Stimulated activated naive CD4-positive, alpha-beta T cell treated with Interleukin-2 at 50 U/mL for 16 hours (primary cell): ENCODE measurements around the gene KIF23.
"Not testable (repeated sequence)": the region's sequence is repeated elsewhere in the genome, so short reads cannot be mapped to it uniquely, and the experiment has no call there.

Experiments used
- DNase-seq: peaks from one replicate; lab custom pipeline; 2025; lab: John Stamatoyannopoulos, UW

Gene KIF23

DNA sequence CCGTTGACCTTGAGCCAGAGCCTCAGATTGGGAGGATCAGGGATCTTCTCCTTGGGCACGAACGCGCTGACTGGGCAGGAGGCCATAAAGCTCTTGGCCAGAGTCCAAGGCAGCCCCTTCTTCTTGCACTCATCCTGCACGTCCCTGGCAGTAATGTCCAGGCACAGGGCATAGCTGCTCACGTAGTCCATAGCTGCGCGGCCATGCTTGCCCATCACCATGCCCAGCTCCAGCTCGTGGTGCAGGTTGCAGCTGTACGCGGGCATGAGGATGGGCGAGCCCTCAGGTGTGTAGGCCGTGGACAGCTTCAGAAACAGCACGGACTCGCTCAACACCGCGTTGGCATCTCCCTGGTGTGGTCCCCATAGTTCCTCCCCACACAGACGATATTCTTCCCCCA is 20.5 kb downstream of the KIF23 start:
- DNase-seq, result no peak

DNA sequence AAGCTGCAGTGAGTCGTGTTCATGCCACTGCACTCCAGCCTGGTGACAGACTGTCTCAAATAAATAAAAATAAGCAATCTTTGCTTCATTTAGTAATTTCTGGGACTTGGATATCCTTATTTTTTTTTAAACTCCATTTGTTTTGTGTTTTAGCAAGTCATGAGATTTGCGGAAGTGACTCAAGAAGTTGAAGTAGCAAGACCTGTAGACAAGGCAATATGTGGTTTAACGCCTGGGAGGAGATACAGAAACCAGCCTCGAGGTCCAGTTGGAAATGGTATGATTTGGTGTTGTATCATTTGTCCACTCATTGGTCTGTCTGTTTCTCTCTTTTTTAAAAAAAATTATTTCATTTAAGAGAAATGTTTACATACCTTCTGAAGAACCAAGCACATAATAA is 21.8 kb downstream of the KIF23 start:
- DNase-seq, result no peak

DNA sequence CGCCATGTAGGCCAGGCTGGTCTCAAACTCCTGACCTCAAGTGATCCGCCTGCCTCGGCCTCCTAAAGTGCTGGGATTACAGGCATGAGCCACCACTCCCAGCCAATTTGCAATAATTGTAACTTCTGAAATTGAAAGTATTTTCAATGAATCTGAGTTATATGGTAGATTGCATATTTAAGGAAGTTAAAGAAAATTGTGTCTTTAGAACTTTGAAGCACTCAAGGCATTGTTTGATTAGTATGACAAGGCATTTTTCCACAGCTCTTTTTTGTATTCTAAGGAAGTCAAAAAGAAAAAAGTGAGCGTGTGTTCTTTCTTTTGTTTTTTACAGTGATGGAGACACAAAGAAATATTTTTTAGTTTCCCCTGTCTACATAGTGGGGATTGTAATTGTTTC is 22.8 kb downstream of the KIF23 start:
- DNase-seq, result no peak

DNA sequence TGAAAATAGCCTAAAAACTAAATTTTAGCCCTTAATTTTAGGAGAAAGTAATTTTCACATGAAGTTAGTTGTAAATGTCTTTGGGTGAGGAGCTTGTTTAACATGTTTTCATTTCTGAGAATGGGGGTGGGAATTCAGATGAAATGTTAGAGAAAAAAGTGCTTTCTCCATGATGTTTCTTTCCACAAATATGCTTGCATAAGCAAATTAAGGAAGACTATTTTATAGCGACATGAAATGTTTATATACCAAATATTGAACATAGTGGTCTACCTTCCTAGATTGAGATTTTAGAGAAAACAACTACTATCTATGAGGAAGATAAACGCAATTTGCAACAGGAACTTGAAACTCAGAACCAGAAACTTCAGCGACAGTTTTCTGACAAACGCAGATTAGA is 25.5 kb downstream of the KIF23 start:
- no peak for DNase-seq

DNA sequence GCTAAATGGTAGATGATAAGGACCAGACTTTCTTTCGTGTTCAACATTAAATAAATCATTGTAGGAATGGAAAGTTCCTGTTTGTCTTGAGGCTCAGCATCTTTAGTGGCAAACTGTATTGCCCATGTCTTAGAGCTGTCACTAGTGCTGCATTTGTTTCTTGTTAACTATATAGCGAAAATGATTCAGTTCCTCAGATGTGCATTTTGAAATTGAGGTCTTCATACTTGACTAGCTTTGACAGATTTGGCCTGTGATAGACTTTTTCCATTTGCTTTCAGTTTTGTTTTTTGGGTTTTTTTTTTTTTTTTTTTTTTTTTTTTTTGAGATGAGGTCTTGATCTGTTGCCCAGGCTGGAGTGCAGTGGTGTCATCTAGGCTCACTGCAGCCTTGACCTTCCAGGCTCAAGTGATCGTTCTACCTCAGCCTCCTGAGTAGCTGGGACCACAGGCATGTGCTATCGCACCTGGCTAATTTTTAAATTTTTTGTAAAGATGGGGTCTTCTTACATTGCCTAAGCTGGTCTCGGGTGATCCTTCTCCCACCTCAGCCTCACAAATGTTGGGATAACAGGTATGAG is 29.0 kb downstream of the KIF23 start:
- DNase-seq, result no peak

DNA sequence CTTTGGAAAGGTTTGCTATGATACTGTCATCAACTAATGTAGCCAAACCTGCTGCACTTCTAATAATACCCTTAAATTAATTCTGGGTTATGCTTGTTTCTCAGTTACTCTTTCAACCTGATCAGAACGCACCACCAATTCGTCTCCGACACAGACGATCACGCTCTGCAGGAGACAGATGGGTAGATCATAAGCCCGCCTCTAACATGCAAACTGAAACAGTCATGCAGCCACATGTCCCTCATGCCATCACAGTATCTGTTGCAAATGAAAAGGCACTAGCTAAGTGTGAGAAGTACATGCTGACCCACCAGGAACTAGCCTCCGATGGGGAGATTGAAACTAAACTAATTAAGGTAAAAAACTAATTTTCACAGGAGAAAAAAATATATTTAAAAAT is 30.5 kb downstream of the KIF23 start:
- DNase-seq, result no peak

DNA sequence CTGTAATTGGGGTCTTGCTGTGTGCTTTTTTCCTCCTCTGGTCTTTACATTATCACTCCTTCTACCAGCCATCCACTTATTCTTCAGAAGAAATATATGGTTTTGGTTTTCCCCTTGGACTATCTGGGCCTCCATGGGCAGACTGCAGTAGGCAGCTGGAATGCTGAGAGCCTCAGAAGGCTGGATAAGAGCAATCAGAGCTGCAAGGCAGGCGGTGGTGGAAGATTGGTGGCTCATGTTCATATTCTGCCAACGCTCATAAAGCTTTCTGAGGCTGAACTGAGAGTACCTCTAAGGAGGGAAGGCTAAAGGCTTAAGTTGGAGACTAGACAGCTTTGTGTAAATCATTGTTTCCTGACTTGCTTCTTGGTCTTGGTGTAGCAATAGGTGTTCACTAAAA is 32.8 kb downstream of the KIF23 start:
- no peak for DNase-seq

DNA sequence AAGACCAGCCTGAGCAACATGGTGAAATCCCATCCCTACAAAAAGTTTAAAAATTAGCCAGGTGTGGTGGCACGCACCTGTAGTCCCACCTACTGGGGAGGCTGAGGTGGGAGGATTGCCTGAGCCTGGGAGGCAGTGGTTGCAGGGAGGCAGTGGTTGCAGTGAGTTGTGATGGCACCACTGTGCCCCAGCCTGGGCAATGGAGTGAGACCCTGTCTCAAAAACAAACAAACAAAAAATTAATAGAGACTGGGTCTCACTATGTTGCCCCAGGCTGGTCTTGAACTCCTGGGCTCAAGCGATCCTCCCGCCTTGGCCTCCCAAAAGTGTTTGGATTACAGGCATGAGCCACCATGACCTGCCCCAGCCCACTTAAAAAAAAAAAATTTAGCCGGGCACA is 36.1 kb downstream of the KIF23 start:
- DNase-seq, result not testable (repeated sequence)

DNA sequence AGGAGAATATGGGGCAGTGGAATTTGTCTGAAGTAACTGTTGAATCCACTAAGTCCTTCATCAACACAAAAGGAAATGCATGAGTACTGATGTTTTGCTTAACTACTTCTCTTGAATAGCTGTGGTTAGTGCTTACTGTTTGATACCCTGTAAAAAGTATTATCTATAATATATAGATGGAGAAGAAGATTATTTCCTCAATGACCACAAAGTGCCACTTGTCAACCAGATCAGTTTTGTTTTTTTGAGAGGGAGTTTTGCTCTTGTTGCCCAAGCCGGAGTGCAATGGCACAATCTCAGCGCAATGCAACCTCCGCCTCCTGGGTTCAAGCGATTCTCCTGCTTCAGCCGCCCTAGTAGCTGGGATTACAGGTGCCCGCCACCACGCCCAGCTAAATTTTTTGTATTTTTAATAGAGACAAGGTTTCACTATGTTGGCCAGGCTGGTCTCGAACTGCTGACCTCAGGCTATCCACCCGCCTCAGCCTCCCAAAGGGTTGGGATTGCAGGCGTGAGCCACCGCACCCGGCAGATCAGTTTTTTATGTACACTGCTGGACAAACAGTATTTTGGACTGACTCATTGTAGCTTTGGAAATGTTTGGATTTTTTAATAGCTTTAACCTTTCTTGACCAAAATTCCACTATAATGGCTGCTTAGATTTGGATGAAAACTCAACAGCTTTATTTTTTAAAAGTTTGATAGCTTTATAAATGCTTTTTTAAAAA is 37.0 kb downstream of the KIF23 start:
- DNase-seq, result no peak

DNA sequence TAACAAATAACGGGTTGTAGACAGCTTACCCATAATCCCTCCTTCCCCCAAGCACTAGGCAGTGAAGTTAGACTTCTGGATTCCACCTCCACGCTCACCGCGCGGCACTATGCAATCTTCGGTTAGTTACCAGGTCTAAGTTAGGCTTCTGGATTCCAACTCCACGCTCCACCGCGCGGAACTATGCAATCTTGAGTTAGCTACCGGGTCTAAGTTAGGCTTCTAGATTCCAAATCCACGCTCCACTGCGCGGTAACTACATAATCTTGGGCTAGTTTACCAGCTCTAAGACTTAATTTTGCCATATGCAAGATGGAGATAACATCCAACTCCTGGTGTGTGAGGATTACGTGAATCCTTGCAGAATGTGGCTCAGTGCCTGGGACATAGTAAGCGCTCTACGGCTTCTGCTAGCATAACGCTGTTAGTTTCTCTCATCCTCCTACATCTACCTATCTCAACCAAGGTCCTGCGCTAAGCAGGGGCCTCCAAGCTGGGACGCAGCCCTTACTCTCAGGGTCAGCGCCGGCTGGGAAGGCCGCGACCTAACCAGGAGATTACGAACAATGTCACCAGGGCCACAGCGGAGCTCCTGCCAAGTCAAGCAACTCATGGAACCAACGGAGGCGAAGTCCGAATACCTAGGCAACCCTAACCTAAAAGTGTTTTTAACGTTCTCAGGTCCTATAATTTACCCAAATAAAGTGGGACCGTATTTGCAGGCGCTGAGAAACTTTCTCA is 38.0 kb downstream of the KIF23 start:
- DNase-seq, result peak; percentile 19

DNA sequence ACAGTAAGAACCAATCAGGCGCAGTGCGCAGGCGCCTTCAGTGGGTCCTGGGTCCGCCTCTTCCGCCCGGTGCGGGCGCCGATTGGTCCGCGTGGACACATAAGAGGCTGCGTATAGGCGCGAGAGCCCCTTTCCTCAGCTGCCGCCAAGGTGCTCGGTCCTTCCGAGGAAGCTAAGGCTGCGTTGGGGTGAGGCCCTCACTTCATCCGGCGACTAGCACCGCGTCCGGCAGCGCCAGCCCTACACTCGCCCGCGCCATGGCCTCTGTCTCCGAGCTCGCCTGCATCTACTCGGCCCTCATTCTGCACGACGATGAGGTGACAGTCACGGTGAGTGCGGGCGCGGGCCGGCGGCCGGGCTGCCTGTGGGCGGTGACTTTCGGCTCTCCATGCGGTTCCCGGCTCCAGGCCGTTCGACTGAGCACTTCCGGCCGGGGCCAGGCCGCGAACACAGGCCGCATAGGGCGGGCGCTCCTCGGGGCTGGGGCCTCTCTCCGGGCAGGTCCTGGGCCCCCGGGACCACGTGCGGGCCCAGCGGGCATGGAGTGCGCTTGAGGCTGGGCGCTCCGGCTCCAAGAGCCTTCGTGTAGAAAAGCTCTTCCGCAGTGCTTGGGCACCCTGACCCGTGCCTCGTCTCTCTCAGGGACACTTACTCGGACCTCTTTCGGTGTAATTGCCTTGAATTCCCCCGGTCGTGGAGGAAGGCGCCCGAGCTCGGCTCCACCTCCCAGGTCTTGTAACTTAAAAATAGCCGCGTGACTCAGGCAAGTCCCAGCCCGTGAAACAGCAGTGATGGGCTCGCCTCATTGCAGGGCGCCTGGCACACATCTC is 38.8 kb downstream of the KIF23 start, which contains the start of gene RPLP1:
Gene RPLP1 (plus strand): TSS at position 127 of the 830 bp plus-strand sequence. CDS start 131 bp downstream, at position 258.
- DNase-seq, result peak; percentile 91

DNA sequence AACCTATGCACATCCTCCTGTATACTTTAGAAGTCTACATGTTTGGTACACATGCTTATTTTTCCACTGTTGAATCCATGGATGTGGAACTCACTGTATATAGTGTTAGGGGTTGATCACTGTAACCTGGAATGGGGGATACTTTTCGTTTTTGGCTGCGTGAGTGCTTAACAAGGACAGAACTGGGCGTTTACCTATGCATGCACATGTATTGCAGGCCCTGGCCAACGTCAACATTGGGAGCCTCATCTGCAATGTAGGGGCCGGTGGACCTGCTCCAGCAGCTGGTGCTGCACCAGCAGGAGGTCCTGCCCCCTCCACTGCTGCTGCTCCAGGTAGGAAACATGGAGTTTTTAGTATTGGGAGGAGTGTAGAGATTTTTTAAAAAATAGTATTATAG is 40.8 kb downstream of the KIF23 start:
- DNase-seq, result no peak

DNA sequence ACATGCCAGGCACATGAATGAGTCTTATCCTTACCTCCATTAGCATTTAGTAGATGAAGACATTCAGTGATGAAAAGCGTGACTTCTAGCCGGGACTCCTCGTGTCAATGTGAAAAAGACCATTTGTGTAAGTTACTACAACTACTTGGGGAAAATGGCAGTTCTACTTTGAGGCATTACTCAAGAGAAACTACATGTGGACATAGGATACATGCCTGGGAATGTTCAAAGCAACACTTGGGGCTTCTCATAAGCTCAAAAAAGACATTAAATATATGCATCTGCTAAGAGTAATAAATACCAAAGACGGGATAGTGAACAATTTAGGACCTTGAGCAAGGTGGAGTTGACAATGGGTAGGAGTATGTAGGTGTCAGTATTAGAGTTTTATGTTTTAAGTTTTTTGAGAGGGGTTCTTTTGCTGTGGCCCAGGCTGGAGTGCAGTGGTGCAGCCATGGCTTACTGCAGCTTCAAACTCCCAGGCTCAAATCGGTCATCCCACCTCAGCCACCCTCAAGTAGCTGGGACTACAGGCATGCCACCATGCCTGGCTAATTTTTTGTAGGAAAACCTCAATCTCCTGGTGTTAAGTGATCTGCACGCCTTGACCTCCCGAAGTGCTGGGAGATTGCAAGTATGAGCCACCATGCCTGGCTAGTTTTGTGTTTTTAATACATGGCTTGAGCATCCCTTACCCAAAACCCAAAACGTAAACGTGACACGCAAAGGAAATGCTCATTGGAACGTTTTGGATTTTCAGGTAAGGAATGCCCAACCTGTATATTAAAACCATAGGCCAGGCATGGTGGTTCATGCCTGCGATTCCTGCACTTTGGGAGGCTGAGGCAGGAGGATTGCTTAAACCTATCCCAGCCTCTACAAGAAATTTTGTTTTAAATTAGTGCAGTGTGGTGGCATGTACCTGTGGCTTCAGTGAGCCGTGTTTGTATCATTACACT is 42.3 kb downstream of the KIF23 start:
- DNase-seq, result no peak

DNA sequence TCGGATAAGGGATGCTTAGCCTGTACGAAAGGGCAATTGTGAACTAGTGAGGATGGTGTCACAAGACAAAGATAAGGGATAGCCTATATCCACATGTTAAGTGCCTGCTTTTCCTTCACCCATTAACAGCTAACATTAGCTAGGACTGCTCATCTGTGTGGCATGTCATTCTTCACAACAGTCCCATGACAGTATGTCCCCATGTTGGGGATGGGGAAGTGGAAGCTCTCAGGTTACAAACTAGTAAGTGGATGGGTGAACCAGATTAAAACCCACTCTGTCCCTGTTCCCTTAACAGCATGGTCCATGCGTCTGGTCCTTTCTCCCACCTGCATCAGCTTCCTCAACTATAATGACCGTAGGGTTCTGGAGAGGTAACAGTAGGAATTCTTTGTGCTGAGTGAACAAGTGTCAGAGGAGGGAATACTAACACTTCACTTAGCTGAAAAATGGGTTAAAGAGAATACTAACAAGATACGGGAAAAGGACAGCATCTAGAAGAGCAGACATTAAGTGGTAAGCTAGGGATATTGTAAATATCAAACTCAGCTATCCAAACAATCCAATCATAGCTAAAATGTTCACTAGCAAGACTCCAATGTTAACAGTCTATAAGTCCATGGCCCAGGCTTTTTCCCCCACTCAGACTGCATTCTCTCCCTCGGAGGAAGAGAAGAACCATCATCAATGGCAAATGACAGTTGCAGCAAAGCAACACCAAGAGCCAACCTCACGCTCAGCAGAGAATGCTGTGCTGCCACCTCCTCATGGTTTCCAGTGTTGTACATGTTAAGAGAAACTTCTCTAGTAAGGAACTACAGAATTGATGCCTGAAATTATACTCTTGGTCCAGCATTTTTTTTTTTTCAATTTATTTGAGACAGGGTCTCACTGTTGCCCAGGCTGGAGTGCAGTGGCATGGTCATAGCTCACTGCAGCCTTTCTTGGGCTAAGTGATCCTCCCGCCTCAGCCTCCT is 43.4 kb downstream of the KIF23 start:
- DNase-seq, result no peak

DNA sequence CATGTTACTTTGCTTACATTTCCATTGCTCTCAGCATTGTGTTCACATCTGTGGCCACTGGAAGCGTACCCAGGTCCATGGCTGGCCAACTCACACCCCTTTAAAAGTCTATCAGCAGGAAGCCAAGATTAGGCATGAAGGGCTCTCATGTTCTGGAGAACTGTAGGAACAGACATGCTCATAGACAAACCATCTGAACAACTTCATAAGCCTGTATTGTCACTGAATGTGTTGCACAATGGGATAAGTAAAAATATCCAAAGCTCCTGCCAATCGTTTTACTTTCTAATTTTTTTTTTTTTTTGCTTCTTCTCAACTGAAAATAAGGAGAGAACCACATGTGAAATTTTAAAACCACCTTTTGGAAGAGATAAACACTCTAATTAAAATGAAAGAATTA is 44.9 kb downstream of the KIF23 start:
- no peak for DNase-seq

DNA sequence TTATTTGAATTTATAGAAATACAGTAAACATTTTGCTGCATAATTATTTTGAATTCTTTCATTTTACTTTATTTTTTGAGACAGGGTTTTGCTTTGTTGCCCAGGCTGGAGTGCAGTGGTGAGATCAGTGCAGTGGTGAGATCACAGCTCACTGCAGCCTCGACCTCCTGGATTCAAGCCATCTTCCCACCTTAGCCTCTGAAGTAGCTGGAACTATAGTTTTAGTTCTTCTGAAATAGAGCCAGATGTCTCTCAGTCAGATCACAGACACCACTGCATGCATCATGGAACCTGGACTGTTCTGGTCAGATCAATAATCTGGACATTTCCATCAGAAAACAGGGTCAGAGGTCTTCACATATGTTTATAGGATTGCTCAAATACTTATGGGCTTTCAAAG is 46.3 kb downstream of the KIF23 start:
- DNase-seq, result no peak

DNA sequence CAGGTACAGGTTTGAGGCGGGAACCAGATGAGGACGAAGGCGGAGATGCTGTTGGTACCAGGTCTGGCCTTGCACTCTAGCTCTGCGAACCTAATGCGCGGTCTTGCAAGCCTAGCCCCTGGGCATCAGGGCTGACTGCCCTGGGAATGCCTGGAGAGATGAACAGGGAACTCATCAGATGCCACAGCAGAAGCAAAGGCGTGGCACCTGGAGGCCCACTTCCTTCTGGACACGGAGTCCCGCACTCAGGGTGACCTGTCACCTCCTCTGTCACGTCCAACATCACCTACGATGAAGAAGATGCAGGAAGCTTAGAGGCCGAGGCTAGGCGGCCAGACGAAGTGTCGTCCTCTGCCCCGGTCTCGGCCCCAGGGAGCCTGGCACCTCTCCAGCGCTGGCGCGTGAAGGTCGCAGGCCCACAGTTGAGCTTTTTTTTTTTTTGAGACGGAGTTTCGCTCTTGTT is 47.9 kb downstream of the KIF23 start:
- no peak for DNase-seq

DNA sequence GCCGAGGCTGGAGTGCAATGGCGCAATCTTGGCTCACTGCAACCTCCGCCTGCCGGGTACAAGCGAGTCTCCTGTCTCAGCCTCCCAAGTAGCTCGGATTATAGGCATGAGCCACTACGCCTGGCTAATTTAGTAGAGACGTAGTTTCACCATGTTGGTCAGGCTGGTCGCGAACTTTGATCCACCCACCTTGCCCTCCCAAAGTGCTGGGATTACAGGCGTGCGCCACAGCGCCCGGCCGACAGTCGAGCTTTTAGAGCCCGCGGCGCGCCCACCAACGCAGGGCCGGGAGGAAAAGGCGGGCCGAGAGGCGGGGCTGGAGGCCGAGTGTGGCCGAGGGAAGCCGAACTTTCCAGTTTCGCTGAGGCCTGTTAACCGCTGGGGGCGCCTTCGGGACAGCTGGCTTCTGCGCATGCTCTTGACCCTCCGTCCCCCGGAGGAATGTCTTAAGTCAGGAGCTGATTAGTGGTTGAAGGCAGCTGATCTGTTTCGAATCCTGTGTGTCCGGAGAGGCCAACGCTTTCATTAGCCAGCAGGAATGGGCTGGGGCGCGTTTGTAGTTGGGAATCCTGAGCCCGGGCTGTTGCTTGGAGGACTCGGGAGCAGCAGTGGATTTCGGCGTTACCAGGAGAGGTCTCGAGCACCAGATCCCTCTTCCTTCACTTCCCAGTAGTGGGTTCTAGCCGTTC is 48.5 kb downstream of the KIF23 start:
- peak; percentile 91 for DNase-seq

DNA sequence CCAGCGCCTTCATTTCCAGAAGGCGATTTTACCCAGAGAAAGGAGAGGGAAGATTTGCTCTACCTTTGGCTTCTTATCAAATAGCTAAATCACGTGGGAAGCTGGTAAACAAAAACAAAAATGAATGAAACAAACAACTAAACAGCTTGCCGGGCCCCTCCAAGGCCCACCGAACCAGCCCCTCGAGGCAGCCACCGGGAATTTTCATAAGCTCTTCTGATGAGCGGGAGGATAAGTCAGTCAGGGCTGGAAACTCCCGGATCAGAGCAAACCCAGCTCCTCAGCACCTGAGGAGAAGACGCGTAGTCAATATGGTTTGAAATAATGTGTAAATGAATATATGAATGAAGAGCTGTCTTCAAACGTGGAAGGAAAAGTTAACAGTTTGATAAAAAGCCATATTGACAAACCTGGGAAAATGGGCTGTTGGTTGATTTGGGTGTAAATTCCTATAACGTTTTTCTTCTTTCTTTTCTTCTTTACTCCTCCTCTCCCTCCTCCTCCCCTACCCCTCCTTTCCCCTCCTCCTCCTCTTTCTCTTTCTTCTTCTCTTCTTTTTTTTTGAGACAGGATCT is 49.1 kb downstream of the KIF23 start:
- DNase-seq, result no peak
